Tibial nerve (tissue), 4 donors: ENCODE data around the gene ADD2.

Experiments
- EP300 ChIP-seq, 2 donors: sonication (generic); formaldehyde crosslinking; IDR thresholded peaks; one replicate each; pipeline ENCODE4 v1.6.1; 2017; ENCODE audit warnings: antibody characterized with exemption in 2 of 2, mild to moderate bottlenecking in 1 of 2
- POLR2A ChIP-seq, 2 donors: fragments of 450-650 bp; IDR thresholded peaks; one replicate each; pipeline ENCODE4 v1.6.1; 2017; ENCODE audit warnings: antibody characterized with exemption in 2 of 2, mild to moderate bottlenecking in 2 of 2, moderate library complexity in 2 of 2
- TF ChIP-seq, protein P1 (sequence below), 5 experiments: fragments of 200-600 bp in 3 of 5; fragments of 450-650 bp in 2 of 5; sonication (generic) in 3 of 5; IDR thresholded peaks; one replicate each; pipeline ENCODE4 v1.5.1; 2016 to 2019; ENCODE audit warnings: antibody characterized with exemption in 5 of 5, mild to moderate bottlenecking in 3 of 5, moderate library complexity in 2 of 5

DNA sequence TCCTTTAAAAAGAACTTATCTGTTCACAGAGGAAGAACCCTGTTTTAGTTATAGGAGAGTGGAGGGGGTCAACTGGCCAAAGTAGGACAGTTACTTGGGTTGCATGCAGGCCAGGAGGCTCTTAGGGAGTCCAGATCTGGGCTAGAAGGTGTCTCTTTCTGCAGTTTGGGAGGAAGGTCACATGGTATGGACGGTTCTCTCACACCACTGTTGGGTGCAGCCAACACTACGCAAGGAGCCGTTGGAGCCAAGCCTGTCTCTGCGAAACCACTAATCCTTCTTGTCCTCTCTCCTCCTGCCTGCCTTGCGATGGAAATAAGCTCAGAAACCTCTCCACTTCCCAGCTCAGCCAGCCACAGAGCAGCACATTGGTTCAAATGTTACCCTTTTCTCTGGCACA, 108.4 kb downstream of the ADD2 start:
- TF ChIP-seq, protein P1, sequence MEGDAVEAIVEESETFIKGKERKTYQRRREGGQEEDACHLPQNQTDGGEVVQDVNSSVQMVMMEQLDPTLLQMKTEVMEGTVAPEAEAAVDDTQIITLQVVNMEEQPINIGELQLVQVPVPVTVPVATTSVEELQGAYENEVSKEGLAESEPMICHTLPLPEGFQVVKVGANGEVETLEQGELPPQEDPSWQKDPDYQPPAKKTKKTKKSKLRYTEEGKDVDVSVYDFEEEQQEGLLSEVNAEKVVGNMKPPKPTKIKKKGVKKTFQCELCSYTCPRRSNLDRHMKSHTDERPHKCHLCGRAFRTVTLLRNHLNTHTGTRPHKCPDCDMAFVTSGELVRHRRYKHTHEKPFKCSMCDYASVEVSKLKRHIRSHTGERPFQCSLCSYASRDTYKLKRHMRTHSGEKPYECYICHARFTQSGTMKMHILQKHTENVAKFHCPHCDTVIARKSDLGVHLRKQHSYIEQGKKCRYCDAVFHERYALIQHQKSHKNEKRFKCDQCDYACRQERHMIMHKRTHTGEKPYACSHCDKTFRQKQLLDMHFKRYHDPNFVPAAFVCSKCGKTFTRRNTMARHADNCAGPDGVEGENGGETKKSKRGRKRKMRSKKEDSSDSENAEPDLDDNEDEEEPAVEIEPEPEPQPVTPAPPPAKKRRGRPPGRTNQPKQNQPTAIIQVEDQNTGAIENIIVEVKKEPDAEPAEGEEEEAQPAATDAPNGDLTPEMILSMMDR (IDR thresholded peaks at IDR 0.05) = no peak
- TF ChIP-seq POLR2A (IDR thresholded peaks at IDR 0.05) (no peak), EP300 (IDR thresholded peaks at IDR 0.05) (no peak)
